NCI-H2227 (cell line): ENCODE data around the gene MZF1.
"Not testable (repeated sequence)": the region's sequence is repeated elsewhere in the genome, so short reads cannot be mapped to it uniquely, and the experiment has no call there.

Experiments
- DNase-seq: peaks from one replicate; lab custom pipeline; 2025; ENCODE audit not compliant: unreplicated experiment; lab: John Stamatoyannopoulos, UW

The MZF1 gene

DNA sequence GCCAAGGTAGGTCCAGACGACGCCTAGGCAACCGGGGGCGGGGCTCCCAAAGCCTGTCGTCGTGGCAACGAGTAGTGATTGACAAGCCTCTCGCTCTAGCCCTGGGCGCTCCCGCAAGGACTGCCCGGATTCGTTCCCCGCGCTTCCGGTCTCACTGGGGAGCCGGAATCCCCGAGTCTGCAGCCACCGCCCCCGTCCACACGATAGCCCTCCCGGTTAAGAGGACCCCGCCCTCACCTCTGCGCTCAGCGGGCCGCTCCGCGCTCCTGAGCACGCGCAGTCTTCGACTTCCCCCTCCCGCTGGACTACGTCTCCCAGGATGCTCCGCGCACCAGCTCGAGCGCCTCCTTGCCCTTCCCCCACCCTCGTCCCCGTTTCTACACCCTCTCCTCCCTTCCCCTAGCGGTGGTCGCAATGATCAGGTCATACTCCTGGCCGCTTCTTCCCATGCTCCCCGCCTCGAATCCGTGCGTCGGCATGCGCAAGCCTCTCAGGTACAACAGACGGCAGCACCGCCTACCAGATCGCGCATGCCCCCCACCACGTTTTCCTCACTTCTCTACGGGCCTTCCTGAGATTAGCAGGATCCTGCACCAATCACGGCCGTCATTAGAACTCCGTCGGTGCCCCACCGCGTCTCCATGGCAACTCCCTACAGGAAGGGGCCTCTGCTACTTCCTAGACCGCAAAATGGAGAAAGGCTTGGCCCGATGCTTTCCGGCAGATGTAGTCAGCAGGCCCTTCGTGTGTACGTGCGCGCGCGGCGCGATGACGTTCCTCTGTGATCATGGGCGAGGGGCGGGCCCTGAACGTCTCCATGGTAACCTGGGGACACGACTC, at the start of gene MZF1:
MZF1 (minus strand) TSS at position 518 of the 840 bp plus-strand sequence. CDS start 1,946 bp downstream, outside the sequence.
- DNase-seq = no peak

DNA sequence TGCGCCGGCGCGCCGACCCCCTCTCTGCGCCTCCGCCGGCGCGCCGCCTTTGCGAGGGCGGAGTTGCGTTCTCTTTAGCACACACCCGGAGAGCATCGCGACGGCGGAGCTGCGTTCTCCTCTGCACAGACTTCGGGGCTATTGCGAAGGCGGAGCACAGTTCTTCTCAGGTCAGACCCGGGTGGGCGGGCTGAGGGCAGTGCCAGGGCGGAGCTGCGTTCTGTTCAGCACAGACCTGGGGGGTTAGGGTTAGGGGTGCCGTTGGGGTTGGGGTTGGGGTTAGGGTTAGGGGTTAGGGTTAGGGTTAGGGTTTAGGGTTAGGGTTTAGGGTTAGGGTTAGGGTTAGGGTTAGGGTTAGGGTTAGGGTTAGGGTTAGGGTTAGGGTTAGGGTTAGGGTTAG, 34.1 kb upstream of the MZF1 start:
- not testable (repeated sequence) for DNase-seq

DNA sequence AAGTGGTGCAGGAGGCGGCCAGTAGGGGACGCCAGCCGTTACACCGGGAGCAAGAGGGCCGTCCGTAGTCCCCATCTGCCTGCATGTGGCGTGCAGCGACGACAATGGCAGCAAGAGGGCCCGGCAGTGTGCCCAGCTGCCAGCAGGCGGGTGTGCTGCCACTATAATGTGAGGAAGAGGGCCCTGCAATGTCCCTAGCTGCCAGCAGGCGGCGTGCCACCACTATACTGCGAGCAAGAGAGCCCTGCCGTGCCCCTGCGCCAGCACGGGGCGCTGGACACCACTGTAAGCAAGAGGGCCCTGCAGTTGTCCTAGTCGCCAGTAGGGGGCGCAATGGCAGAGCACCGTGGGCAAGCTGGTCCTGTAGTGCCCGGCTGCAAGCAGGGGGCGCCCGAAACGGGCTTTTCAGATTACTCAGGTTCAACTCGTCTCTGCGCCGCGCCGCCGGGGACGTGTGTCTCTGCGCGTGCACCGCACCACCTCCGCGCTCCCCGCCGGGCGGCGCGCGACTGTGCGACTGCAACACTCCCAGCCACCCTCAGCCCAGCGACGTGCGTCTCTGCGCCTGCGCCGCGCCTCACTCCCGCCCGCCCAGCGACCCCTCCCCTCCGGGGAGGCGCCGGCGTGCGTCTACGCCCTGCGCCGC, 33.2 kb upstream of the MZF1 start:
- DNase-seq = not testable (repeated sequence)

DNA sequence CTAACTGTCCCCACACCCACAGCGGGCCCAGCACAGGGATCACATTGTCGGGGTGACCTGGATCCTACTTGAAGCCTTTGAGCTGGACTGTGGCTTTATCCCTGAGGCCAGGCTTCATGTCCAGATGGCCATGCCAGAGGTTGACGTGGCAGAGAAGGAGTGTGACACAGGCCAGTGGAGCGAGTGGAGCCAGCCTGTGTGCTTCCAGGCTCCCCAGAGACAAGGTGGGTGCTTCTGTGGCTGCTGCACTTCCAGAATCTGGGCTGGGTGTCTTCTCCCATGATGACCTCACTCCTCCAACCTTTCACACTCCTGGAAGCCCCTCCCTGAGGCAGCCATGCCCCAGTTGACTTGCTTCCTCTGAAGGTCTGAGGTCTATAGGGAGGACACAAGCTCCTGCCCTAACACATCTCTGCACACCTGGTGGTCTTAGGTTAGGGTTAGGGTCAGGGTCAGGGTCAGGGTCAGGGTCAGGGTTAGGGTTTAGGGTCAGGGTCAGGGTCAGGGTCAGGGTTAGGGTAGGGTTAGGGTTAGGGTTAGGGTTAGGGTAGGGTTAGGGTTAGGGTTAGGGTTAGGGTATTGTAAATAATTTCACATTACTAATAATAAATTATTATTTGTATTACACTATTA, 13.1 kb upstream of the MZF1 start:
- no peak for DNase-seq

DNA sequence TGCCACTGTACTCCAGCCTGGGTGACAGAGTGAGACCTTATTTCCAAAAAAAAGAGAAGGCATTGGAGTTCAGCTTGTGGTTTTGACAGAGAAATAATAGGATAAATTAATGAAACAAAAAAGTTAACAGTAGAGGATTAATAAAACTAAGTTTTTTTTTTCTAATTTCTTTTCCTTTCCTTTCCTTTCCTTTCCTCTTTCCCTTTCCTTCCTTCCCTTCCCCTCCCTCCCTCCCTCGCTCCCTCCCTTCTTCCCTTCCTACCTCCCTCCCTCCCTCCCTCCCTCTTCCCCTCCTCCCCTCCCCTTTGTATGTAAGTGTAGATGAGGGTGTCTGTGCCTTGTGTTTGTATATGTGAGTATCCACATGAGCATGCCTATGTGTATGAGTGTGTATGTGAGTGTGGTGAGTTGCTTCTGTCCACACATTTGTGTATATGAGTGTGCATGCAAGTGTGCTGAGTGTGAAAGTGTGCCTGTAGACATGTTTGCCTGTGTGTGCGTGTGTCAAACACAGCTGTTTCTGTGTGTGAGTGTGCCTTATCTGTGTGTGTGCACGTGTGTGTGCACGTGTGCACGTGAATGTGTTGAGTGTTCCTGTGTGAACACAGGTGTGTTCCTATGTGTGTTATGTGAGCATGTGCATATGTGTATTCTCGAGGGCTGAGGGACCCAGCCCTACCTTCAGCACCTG, 12.5 kb upstream of the MZF1 start:
- no peak for DNase-seq

DNA sequence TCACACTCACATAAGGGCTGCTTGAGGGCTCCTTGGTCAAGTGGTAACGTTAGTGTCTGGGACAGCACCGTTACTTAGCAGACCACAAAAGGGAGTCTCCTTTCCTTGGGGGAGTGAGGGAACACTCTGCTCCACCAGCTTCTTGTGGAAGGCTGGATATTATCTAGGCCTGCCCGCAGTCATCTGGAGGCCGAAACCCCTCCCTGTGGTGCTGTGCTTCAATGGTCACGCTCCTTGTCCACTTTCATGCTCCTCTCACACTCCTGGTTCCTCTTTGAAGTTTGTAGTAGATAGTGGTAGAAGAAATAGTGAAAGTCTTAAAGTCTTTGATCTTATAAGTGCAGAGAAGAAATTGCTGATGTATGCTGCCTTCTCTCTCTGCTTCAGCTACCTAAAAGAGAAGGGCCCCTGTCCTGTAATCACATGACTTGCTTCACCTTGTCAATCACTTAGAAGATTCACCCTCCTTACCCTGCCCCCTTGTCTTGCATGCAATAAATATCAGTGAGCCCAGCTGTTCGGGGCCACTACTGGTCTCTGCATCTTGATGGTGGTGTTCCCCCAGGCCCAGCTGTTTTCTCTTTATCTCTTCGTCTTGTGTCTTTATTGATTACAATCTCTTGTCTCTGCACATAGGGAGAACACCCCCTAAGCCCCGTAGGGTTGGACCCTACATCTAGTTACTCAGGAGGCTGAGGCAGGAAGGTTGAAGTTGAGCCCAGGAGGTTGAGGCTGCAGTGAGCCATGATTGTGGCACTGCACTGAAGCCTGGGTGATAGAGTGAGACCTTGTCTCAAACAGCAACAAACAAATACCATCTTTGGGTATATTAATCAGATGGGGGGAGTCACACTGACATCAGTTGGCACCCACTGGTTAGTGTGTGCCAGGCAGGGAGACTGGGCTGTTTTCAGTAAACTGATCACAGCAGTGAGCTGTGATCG, 11.6 kb upstream of the MZF1 start:
- no peak for DNase-seq

DNA sequence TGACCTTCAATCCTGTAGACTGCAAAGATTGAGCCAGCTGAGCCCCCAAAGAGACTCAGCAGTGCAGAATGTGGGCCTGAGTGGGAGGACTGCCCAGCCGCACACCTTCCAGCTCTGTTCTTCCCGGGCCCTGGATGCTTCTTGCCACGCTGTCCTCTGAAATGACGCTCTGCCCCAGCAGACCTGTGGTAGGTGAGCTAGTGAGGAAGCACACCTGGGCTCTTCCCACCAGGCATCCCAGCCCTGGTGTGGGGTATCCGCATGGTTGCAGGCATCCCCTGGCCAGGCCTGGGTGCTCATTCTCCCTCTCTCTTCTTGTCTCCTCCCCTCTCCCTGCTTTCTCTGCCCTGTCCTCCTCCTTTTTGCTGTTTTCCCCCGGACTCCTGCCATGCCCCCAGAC, 9.8 kb upstream of the MZF1 start:
- no peak for DNase-seq

DNA sequence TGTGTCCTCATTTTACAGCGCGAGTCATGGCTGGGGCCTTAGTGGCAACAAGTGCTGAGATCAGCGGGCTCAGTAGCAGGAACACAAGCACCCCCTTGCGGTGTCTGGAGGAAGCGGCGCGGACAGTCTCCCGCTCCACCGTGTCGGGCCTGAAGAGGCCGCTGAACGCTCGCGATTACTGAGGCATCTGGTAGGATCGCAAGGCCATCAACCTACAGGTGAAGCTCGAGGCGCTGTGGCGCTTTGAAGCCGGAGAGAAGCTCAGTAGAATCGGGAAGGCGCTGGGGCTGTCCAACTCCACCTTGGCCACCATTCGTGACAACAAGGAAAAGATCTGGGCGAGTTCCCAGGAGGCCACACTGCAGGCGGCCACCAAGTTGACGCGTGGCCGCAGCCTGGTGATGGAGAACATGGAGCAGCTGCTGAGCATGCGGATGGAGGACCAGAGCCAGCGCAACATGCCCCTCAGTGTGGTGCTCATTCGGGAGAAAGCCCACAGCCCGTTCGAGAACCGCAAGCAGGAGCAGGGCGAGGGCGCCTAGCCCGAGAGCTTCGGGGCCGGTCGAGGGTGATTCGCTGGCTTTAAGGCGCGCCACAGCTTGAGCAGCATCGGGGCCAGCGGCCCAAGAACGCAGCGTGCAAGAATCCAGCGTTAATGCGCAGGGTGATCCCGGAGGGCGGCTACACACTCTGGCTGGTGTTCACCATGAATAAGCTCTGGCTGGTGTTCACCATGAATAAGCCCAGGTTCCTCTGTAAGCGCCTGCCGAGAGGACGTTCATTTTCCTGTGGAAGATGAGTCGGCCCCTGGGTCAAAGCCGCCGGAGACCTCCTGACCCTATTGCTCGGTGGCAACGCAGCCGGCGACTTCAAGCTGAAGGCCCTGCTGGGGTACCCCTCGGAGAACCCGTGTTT, 8.3 kb upstream of the MZF1 start:
- DNase-seq = no peak

DNA sequence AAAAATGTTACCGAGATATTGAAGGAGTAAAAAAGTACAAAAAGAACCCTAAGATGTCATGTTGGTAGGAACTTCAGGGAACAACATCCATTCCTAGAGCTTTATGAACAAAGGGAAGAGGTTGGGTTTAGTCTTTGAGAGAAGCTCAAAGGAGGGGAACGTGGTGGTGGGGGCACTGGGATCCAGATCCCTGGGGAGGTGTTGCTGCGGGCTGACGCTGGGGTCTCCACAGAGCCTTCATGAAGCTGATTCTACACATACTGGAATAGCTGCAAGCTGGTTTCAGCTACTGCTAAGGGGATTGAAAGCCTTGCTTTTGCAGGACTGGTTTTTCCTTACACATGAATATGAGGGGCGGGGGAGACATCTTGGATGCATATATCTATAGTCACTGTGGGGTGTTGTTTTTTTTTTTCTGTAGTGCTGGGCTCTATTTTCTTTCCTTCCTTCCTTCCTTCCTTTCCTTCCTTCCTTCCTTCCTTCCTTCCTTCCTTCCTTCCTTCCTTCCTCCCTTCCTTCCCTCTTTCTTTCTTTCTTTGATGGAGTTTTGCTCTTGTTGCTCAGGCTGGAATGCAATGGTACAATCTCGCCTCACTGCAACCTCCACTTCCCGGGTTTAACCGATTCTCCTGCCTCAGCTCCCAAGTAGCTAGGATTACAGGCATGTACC, 6.5 kb upstream of the MZF1 start:
- DNase-seq = no peak

DNA sequence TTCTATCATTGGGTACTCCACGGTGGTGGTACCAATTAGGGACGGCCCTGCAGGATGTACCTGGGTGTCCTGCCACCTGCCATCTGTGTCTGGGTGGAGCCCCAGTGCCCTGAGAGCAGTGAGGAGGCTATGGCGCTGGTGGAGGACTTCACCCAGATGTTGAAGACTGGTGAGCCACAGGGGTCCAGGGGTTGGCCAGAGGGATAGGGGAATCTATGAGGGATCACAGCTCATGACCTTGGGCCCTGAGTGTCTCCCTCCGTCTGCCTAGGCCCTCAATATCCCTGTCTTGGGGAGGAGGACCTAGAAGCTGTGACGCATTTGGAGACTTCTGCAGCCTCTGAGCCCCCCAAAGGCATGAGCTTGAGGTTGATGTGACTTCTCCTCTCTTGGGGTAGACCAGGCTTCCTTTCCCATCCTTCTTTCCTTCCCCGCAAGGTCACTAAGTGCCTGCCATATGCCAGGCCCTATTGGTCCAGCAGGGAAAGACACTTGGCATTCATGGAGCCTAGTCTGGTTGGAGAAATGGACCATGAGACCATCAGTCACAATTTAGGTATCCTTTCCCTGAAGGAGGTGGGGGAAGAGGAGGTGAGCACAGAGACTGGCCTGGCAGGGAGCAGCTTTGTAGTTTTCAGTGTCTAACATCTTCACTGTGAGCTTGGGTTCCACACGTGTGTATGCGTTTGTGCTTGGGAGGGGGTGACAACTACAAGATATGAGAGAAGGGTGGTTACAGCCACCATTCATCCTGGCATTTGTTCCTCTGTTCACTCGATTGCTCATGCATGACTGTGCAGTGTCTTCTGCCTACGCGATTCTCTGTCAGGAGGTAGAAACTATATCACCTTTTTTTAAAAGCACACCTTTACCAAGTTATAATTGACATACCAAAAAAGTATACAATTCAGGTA, 5.1 kb upstream of the MZF1 start:
- DNase-seq = no peak

DNA sequence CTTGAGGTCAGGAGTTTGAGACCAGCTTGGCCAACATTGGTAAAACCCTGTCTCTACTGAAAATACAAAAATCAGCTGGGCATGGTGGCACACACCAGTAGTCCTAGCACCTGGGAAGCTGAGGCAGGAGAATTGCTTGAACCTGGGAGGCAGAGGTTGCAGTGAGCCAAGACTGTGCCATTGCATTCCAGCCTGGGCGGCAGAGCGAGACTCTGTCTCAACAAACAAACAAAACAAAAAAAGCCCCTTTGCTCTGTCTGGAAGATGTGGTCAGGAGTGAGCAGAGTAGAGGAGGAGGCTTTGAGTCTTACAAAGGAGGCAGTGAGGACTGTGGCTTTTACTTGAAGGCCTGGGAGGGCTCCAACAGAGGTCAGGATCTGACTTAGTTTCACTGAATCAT, 4.4 kb upstream of the MZF1 start:
- DNase-seq = not testable (repeated sequence)

DNA sequence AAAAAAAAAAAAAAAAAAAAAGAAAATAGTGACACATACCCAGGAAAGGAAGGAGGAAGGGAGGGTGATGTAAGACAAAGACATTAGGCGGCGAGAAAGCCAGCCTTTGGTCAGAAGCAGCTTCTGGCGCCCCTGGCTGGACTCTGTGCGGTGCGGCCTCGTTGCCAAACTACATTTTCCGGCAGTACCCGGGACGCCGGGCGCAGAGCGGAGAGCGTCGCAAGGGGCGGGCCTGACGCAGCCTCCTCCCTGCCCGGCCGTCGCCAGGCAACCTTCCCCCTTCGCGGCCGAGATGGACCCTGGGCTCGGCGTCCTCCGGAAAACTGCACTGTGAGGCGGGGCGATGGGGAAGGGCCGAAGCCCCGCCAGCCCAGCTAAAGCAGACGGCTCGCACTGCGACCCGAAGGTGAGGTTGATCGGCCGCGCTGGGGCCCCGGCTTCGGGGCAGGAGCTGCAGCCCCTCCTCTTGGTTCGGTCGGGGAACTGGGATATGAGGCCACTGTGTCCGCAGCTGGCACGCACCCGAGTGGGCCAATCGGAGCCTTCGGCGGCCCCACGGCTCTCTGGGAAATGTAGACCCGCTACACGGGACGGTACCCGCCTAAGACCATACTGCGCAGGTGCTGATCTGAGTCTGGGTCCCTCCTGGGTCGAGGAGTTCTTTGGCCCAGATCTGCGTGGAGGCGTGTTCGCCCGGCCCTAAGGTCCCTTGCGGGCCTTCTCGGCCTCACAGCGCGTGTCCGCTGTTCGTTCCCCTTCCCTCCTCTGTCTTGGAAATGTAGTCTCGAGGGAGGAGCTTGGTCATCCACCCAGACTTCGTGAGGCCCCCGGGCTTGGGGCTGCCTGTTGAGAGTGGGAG, 2.3 kb upstream of the MZF1 start:
- DNase-seq = no peak

DNA sequence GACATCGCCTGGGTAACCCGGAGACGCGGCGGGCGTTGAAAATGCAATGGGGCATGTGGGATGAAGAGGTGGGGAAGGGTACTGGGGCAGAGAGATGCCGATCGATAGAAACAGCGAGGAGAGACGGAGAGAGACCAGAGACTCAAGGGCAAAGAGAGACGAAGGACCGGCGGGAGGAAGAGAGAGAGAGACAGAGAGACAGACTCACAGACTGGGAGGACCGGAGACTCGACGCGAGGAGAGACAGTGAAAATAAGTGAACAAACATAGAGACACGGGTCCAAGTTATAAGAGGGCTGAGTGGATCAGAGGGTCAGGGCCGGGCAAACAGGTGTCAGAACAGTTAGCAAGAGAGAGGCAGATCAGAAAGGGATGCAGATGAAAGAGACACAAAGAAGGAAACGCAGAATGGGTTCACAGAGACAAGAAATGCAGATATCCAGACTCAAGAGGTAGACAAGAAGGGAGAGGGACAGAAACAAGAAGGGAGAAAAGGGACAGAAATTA, 576 bp upstream of the MZF1 start:
- DNase-seq = no peak

DNA sequence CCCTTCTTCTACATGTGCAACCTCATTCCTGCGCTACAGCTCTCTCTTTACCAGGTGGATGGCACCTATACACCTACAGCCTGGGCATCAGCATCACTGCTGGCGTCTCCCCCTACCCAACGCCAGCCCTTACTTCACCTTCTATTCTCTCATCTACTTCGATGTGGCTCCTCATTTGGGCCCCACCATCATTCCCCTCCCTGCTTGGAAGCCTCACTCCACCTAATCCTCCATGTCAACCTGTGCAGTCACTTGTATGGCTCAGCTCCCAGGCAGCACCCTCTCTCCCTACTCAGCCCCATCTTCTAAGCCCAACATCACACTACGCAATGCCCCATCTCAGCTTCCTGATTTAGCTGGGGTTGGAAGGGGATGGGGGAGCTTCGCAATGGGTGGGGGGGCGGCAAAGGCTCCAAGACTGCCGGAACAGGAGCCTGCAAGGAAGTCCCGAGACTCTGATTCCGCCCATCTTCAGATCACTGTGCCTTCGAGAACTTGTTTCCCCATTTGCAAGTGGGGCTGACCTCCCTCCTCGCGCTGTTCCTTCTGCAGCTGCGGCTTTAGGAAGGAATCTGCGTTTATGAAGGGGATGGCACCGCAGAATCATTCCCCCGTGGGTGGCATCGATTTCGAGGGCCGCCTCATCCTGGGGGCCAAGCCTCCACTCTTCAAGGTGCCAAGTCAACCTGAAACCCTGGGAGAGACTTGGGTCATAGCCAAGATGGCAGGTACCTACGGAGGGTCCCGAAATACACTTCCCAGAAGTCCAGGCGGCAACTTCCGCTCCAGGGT, 913 bp downstream of the MZF1 start:
- DNase-seq = no peak

DNA sequence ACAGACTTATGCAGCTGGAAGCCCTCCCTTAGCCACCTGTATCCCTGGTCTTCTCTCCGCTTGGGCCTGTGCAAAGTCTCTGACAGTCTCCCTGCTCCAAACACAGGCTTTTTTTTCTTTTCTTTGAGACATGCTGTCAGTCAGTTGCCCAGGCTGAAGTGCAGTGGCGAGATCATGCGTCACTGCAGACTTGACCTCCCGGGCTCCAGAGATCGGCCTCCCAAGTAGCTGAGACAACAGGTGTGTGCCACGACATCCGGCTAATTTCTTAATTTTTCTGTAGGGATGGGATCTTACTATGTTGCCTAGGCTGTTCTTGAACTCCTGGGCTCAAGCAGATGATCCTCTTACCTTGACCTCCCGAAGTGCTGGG, 1.6 kb downstream of the MZF1 start:
- DNase-seq = no peak
